GM06990 (cell line): ENCODE measurements around the gene IQSEC1.

Experiments used
- DNase-seq: peaks from one replicate; pipeline ENCODE4 v3.0.0-alpha.2; 2011; ENCODE audit not compliant: insufficient read length; ENCODE audit errors: extremely low read depth
- H3K27me3 ChIP-seq: replicated peaks from 2 replicates; pipeline ENCODE4 v1.6.0; 2011; ENCODE audit warnings: low read length; ENCODE audit not compliant: control insufficient read depth, insufficient read depth
- H3K36me3 ChIP-seq: 2 replicates; pipeline ENCODE4 v1.5.1; 2011; ENCODE audit warnings: low read length; ENCODE audit not compliant: control insufficient read depth, insufficient read depth
- H3K4me3 ChIP-seq: replicated peaks from 2 replicates; pipeline ENCODE4 v1.5.1; 2011; ENCODE audit warnings: low read depth, mild to moderate bottlenecking, control low read depth, low read length
- TF ChIP-seq, protein P1 (sequence below): IDR thresholded peaks from 2 replicates; pipeline ENCODE4 v1.5.1; 2011; ENCODE audit warnings: low read length, control low read depth, mild to moderate bottlenecking, inconsistent platforms; ENCODE audit not compliant: insufficient read depth, poor library complexity, severe bottlenecking

Gene IQSEC1

DNA sequence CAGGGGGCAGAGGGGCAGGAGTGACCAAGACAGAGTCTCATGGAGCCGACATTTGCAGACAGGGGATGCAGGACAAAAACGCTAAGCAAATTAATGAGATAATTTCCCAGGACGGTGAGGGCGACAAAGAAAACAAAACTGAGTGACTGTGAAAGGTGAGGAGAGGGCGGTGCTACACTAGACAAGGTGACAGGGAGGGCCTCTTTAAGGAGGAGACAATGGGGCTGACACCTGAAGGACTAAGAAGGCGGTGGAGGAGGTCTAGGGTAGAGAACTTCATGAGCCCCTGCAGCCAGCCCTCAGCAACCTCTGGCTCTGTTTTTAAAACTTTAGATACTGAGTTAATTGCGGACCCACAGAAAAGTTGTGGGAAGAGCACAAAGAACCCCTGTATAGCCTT lies 41.6 kb downstream of the IQSEC1 start:
- no peaks in the 10 kb centered on the region for H3K27me3 ChIP-seq
- no peaks in the 10 kb centered on the region for H3K36me3 ChIP-seq
- DNase-seq = no peak
- TF ChIP-seq, protein P1, sequence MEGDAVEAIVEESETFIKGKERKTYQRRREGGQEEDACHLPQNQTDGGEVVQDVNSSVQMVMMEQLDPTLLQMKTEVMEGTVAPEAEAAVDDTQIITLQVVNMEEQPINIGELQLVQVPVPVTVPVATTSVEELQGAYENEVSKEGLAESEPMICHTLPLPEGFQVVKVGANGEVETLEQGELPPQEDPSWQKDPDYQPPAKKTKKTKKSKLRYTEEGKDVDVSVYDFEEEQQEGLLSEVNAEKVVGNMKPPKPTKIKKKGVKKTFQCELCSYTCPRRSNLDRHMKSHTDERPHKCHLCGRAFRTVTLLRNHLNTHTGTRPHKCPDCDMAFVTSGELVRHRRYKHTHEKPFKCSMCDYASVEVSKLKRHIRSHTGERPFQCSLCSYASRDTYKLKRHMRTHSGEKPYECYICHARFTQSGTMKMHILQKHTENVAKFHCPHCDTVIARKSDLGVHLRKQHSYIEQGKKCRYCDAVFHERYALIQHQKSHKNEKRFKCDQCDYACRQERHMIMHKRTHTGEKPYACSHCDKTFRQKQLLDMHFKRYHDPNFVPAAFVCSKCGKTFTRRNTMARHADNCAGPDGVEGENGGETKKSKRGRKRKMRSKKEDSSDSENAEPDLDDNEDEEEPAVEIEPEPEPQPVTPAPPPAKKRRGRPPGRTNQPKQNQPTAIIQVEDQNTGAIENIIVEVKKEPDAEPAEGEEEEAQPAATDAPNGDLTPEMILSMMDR = no peak
- H3K4me3 ChIP-seq = no peak overlapping the region

DNA sequence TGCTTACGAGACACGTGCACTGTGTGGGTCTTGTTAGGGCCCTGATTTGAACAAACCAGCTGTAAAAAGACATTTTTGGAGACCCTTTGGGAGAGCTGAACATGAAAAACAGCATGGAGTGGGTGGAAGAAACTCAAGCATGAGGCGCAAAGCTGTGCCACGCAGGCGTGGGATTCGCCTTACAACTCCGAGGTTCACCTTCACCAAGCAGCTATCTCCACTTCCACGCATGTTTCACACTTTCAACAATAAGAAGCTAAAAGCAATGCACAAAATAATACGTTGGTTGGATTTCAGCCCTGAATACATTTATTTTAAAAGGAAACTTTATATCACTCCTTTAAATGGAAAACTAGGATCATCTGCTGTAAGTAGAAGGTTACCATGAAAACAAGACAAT lies 42.5 kb downstream of the IQSEC1 start:
- no peaks in the 10 kb centered on the region for H3K36me3 ChIP-seq
- no peak overlapping the region for H3K4me3 ChIP-seq
- no peak for DNase-seq
- H3K27me3 ChIP-seq = no peaks in the 10 kb centered on the region
- TF ChIP-seq, protein P1 = no peak

DNA sequence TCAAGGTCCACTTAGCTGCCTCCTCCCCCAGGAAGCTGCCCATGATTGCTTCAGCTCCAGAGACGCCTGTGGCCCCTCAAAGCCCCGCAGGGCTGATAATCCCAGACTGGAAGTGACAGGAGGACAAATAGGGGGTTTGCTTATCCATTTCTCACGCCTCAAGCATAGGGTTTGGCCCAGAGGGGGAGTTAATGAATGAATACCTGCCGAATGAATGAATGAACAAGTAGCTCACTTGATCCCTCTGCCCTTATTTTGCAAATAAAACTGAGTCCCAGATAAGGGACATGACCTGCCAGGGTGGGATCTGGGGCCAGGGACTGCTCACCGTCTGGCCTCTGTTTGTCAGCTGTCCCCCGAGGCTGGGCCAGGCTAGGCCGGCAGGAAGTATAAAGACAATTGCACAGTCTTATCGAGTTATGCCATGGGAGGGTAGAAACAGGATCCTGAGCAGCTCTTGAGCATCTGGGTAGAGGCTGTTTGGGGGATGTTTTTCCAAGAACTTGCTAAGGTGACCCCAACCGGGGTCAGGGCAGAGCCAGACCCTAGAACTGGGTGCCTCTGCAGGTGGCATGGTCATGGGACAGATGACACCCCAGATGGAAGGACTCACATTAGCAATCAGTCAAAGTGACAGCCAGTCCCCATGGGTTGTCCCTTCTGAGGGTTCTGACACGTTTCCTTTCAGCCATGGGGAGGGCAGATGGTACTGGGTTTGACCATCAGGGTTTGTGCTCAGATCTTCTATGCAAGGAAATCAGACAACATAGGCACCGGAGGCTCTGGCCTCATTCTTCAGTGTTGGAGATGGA lies 45.0 kb downstream of the IQSEC1 start:
- TF ChIP-seq, protein P1 = no peak

DNA sequence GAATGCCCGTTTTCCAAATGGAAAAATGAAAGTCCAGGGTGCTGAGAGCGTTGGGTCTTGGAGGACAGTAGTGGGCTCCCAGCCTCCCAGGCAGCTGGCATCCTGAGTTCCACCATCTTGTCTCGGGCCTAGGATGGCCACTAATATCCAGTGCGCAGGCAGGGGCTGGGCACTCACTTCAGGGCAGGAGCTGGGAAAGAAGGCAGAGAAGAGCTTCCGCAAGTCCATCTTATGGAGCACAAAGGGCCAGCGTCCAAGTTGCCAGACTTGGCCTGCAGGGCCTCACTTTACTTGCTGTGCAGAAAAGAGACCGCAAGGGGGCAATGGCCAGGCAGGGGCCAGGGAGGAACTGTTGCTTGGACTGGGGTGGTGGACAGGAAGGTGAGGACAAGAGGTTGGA lies 46.1 kb downstream of the IQSEC1 start:
- Histone ChIP-seq H3K4me3 (no peak overlapping the region), H3K36me3 (no peaks in the 10 kb centered on the region), H3K27me3 (no peaks in the 10 kb centered on the region)
- TF ChIP-seq, protein P1 = no peak
- no peak for DNase-seq

More for the DNA sequence above, 45.0 kb downstream of the IQSEC1 start:
- Histone ChIP-seq H3K4me3 (no peak overlapping the region), H3K36me3 (no peaks in the 10 kb centered on the region), H3K27me3 (no peaks in the 10 kb centered on the region)
- DNase-seq = no peak

DNA sequence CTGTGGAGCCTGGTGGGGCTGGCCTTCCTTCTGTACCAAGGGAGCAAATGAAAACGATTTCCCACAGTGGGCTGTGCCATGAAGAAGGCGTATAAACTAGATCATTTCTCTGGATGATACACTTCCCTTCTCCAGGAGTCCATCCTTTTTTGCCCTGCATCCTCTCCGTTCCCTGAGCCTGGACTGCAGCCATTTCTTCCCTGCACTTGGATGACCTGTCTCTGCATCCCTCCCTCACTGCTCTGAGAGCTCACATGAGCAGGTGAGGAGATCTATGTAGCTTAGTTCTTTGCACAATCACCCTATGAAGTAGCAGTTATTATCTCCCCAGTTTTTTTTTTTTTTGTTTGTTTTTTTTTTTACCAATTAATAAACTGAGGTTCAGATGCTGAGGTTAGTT lies 46.7 kb downstream of the IQSEC1 start:
- DNase-seq = no peak
- no peak overlapping the region for H3K4me3 ChIP-seq
- H3K36me3 ChIP-seq = no peaks in the 10 kb centered on the region
- TF ChIP-seq, protein P1 = no peak
- H3K27me3 ChIP-seq = no peaks in the 10 kb centered on the region
